GM23338 (cell line): ENCODE results near the gene AFF3. TPM values are rescaled to one million over a fixed set of nuclear protein-coding genes. Genes with fewer than 3 reads are reported as not detected.

ENCODE experiments used
- ATAC-seq: fragments of 200-7000 bp; cut with Tn5 transposase; 3 replicates; pipeline ENCODE4 v1.9.1; 2020
- DNase-seq: peaks from one replicate; pipeline ENCODE4 v3.0.0-alpha.2; 2015; ENCODE audit warnings: low spot score
- H2AFZ ChIP-seq: fragments of 200-600 bp; sonication (generic); 2 replicates; pipeline ENCODE4 v1.8.0; 2016; ENCODE audit warnings: antibody characterized with exemption, mild to moderate bottlenecking, moderate library complexity
- H3F3A ChIP-seq: fragments of 200-600 bp; sonication (generic); replicated peaks from 2 replicates; pipeline ENCODE4 v1.8.0; 2017; ENCODE audit warnings: antibody characterized with exemption, mixed run types, low read depth
- H3K27ac ChIP-seq: fragments of 200-600 bp; sonication (generic); 2 replicates; pipeline ENCODE4 v1.6.1; 2016; ENCODE audit warnings: low read depth
- H3K27me3 ChIP-seq: fragments of 200-600 bp; sonication (generic); 2 replicates; pipeline ENCODE4 v1.8.0; 2016; ENCODE audit warnings: mild to moderate bottlenecking, mixed run types, moderate library complexity; ENCODE audit not compliant: insufficient read depth
- H3K36me3 ChIP-seq: fragments of 200-600 bp; sonication (generic); 2 replicates; pipeline ENCODE4 v1.8.0; 2016; ENCODE audit warnings: mild to moderate bottlenecking; ENCODE audit not compliant: insufficient read depth
- H3K4me1 ChIP-seq: fragments of 200-600 bp; sonication (generic); 2 replicates; pipeline ENCODE4 v1.8.0; 2016; ENCODE audit warnings: mild to moderate bottlenecking, moderate library complexity; ENCODE audit not compliant: insufficient read depth
- H3K4me2 ChIP-seq: fragments of 200-600 bp; sonication (generic); 2 replicates; pipeline ENCODE4 v1.7.1; 2017; ENCODE audit warnings: mixed run types
- H3K4me3 ChIP-seq: fragments of 200-600 bp; sonication (generic); 2 replicates; pipeline ENCODE4 v1.6.1; 2016; ENCODE audit warnings: mixed run types
- H3K79me2 ChIP-seq: fragments of 200-600 bp; sonication (generic); replicated peaks from 2 replicates; pipeline ENCODE4 v1.8.0; 2017; ENCODE audit warnings: mild to moderate bottlenecking; ENCODE audit not compliant: insufficient read depth
- H3K9me2 ChIP-seq: fragments of 200-600 bp; sonication (generic); 2 replicates; pipeline ENCODE4 v1.8.0; 2017; ENCODE audit not compliant: insufficient read depth
- H4K20me1 ChIP-seq: fragments of 200-600 bp; sonication (generic); replicated peaks from 2 replicates; pipeline ENCODE4 v1.8.0; 2017; ENCODE audit warnings: mild to moderate bottlenecking; ENCODE audit not compliant: insufficient read depth
- H3K27ac Mint-ChIP-seq: 2 replicates; pipeline ENCODE4 v1.8.0; 2020; ENCODE audit warnings: inconsistent platforms, mild to moderate bottlenecking, moderate library complexity, mixed read lengths
- H3K27me3 Mint-ChIP-seq: 3 replicates; pipeline ENCODE4 v1.8.0; 2022; ENCODE audit warnings: low read depth, mild to moderate bottlenecking, moderate library complexity, mixed read lengths, inconsistent platforms; ENCODE audit not compliant: insufficient read depth, poor library complexity
- H3K36me3 Mint-ChIP-seq: 3 replicates; pipeline ENCODE4 v1.8.0; 2021; ENCODE audit warnings: low read depth, mild to moderate bottlenecking, inconsistent platforms, moderate library complexity, mixed read lengths
- H3K4me1 Mint-ChIP-seq: 3 replicates; pipeline ENCODE4 v1.8.0; 2020; ENCODE audit warnings: mild to moderate bottlenecking, inconsistent platforms, mixed read lengths
- H3K4me3 Mint-ChIP-seq: 3 replicates; pipeline ENCODE4 v1.8.0; 2021; ENCODE audit warnings: moderate library complexity, mild to moderate bottlenecking, inconsistent platforms, mixed read lengths
- H3K9me3 Mint-ChIP-seq: 3 replicates; pipeline ENCODE4 v1.8.0; 2020; ENCODE audit warnings: moderate library complexity, mild to moderate bottlenecking, inconsistent platforms, mixed read lengths
- CREB1 ChIP-seq: fragments of 250-450 bp; sonication (Bioruptor Pico); IDR thresholded peaks from 2 replicates; pipeline ENCODE4 v1.5.0; 2020; ENCODE audit warnings: low read depth, mild to moderate bottlenecking, moderate library complexity
- CTCF ChIP-seq, 2 experiments: fragments of 200-600 bp in 1 of 2; sonication (generic) in 1 of 2; conservative IDR thresholded peaks; 2 replicates each; pipeline versions ENCODE4 v1.5.1 to v1.6.1; 2016 to 2017; ENCODE audit warnings: antibody characterized with exemption in 2 of 2, low read depth in 2 of 2, mild to moderate bottlenecking in 2 of 2, moderate library complexity in 1 of 2
- ETS1 ChIP-seq: IDR thresholded peaks from 2 replicates; pipeline ENCODE4 v1.6.1; 2016; ENCODE audit warnings: antibody characterized with exemption
- JUNB ChIP-seq: IDR thresholded peaks from one replicate; pipeline ENCODE4 v1.6.1; 2016; ENCODE audit warnings: antibody characterized with exemption; ENCODE audit not compliant: unreplicated experiment
- REST ChIP-seq: IDR thresholded peaks from one replicate; pipeline ENCODE4 v1.6.1; 2018; ENCODE audit warnings: antibody characterized with exemption; ENCODE audit not compliant: unreplicated experiment
- ZNF462 ChIP-seq: fragments of 250-450 bp; sonication (Bioruptor Pico); IDR thresholded peaks from 2 replicates; pipeline ENCODE4 v1.5.0; 2020; ENCODE audit warnings: mild to moderate bottlenecking, moderate library complexity
- polyA plus RNA-seq: library from polyadenylated mRNA; unstranded; fragments of >200 nt; fragmentation: Nextera tagmentation; extraction: Ambion mirVana; gene quantifications from 2 replicates; pipeline ENCODE4 v1.2.1, GENCODE V29; 2016
- total RNA-seq: library from RNA; depleted of rRNA; stranded (reverse); fragments of >200 nt; shearing (Covaris generic); gene quantifications from 2 replicates; pipeline ENCODE4 v1.2.3, GENCODE V29; 2014

The AFF3 gene
- total and polyA plus RNA-seq, 2 experiments from 2014 or later: 0.73 to 1.4 TPM

GRCh38 chr2:100029460-100029859 lies 112.9 kb downstream of the AFF3 start:
- ATAC-seq (peak; percentile 32; the same call in 2 of the 3 replicates), DNase-seq (peak; percentile 19)
- TF ChIP-seq JUNB (no peak), CTCF (conservative IDR thresholded peaks at IDR 0.05; ENCODE audit: low read depth in 2 of 2) (peak; percentile 40 to 42)
- no peak overlapping the region for H3K4me3 ChIP-seq
- H2AFZ ChIP-seq: no peak overlapping the region
- H3K27ac ChIP-seq: no peak overlapping the region
- no peaks in the 10 kb centered on the region for H3F3A ChIP-seq
- Mint-ChIP-seq H3K4me3 (no peak overlapping the region), H3K9me3 (no peaks in the 10 kb centered on the region), H3K4me1 (peaks cover 1% of the 10 kb centered on the region; the same call in 2 of the 3 replicates), H3K27ac (no peak overlapping the region), H3K27me3 (no peaks in the 10 kb centered on the region), H3K36me3 (no peaks in the 10 kb centered on the region)
- no peaks in the 10 kb centered on the region for H3K9me2 ChIP-seq
- H3K79me2 ChIP-seq: no peaks in the 10 kb centered on the region
- no peaks in the 10 kb centered on the region for H3K36me3 ChIP-seq
- H4K20me1 ChIP-seq: no peaks in the 10 kb centered on the region
- H3K4me2 ChIP-seq: no peak overlapping the region
- no peaks in the 10 kb centered on the region for H3K27me3 ChIP-seq
- H3K4me1 ChIP-seq: no peaks in the 10 kb centered on the region

GRCh38 chr2:100021791-100022340 lies 120.5 kb downstream of the AFF3 start:
- ATAC-seq (no peak), DNase-seq (no peak)
- no peak overlapping the region for H3K4me3 Mint-ChIP-seq
- Histone ChIP-seq H3K4me2 (no peak overlapping the region), H3K4me3 (no peak overlapping the region), H3K79me2 (no peaks in the 10 kb centered on the region), H3K27ac (no peak overlapping the region), H3K4me1 (no peaks in the 10 kb centered on the region), H2AFZ (no peak overlapping the region), H4K20me1 (no peaks in the 10 kb centered on the region), H3K27me3 (no peaks in the 10 kb centered on the region), H3K9me2 (no peaks in the 10 kb centered on the region), H3F3A (no peaks in the 10 kb centered on the region), H3K36me3 (no peaks in the 10 kb centered on the region)
- no peaks in the 10 kb centered on the region for H3K4me1 Mint-ChIP-seq
- no peaks in the 10 kb centered on the region for H3K36me3 Mint-ChIP-seq
- peaks cover 7% of the 10 kb centered on the region for H3K27me3 Mint-ChIP-seq
- no peak overlapping the region for H3K27ac Mint-ChIP-seq
- TF ChIP-seq ETS1 (no peak), ZNF462 (CRISPR knock-in tag) (no peak), CREB1 (no peak), REST (no peak), JUNB (no peak)
- no peaks in the 10 kb centered on the region for H3K9me3 Mint-ChIP-seq
